Activated CD4-positive, alpha-beta memory T cell treated with anti-CD3 and anti-CD28 coated beads for 36 hours (primary cell): ENCODE measurements around the gene PFDN1. TPM values are rescaled to one million over a fixed set of nuclear protein-coding genes. Genes with fewer than 3 reads are reported as not detected.
A peak's percentile ranks its signal among the peaks of the same experiment; 100 is the strongest.

Experiments
- CTCF ChIA-PET: fragments of 350-600 bp; sonication (Branson Sonifier 250); formaldehyde crosslinking; loops from one replicate; lab custom pipeline; 2021; ENCODE audit warnings: antibody characterized with exemption, inconsistent platforms; lab: Charles Lee
- POLR2A ChIA-PET: fragments of 350-600 bp; sonication (Branson Sonifier 250); formaldehyde crosslinking; loops from one replicate; lab custom pipeline; 2021; ENCODE audit warnings: antibody characterized with exemption; lab: Charles Lee
- DNase-seq: peaks from one replicate; pipeline ENCODE4 v3.0.0-alpha.2; 2020
- H3K27ac Mint-ChIP-seq: one replicate; pipeline ENCODE4 v1.8.0; 2021; ENCODE audit warnings: mixed read lengths
- H3K27me3 Mint-ChIP-seq: one replicate; pipeline ENCODE4 v1.8.0; 2021; ENCODE audit warnings: mixed read lengths
- H3K36me3 Mint-ChIP-seq: one replicate; pipeline ENCODE4 v1.8.0; 2021; ENCODE audit warnings: mixed read lengths
- H3K4me1 Mint-ChIP-seq: one replicate; pipeline ENCODE4 v1.8.0; 2021; ENCODE audit warnings: low read depth, mixed read lengths
- H3K4me3 Mint-ChIP-seq: one replicate; pipeline ENCODE4 v1.8.0; 2021; ENCODE audit warnings: mild to moderate bottlenecking, mixed read lengths
- H3K9me3 Mint-ChIP-seq: one replicate; pipeline ENCODE4 v1.8.0; 2021; ENCODE audit warnings: mixed read lengths
- intact Hi-C: fragments of 100-400 bp; cut with micrococcal nuclease; formaldehyde crosslinking; loops from one replicate; pipeline ENCODE4 v1.15.1; 2023
- total RNA-seq, 2 experiments: library from RNA; stranded (reverse); gene quantifications; one replicate each; pipeline ENCODE4 v1.2.3, GENCODE V29; 2021

Gene PFDN1
- total RNA-seq, 2 experiments from 2014 or later: 50.1 to 54.6 TPM

- Mint-ChIP-seq H3K36me3 (no peaks in the 10 kb centered on the region), H3K27ac (no peak overlapping the region), H3K4me1 (peaks cover 29% of the 10 kb centered on the region), H3K4me3 (no peak overlapping the region), H3K9me3 (no peaks in the 10 kb centered on the region), H3K27me3 (no peaks in the 10 kb centered on the region)
- intact Hi-C loops: loop anchor here (5.0 kb wide), 1 partner anchor 43 kb away; the partner anchor contains the start of gene CYSTM1
- DNase-seq: no peak
- ChIA-PET CTCF (interaction anchor here (1.3 to 1.8 kb wide), 3 partner anchors 19 to 131 kb away, joined by 3 to 6 read pairs (median 5); no protein-coding TSS in a partner anchor), POLR2A (no interaction called here)
Observed at GRCh38 chr5:140220698-140221064, 82.2 kb downstream of the PFDN1 start.

GRCh38 chr5:140220032-140220697 lies 82.7 kb downstream of the PFDN1 start:
- intact Hi-C loops: loop anchor here (5.0 kb wide), 1 partner anchor 43 kb away; the partner anchor contains the start of gene CYSTM1
- POLR2A ChIA-PET: no interaction called here

GRCh38 chr5:140219068-140219991 lies 83.6 kb downstream of the PFDN1 start:
- Mint-ChIP-seq H3K4me3 (no peak overlapping the region), H3K9me3 (no peaks in the 10 kb centered on the region), H3K27ac (no peak overlapping the region), H3K4me1 (peaks cover 29% of the 10 kb centered on the region), H3K36me3 (no peaks in the 10 kb centered on the region), H3K27me3 (no peaks in the 10 kb centered on the region)
- ChIA-PET POLR2A (no interaction called here), CTCF (interaction anchor here (0.6 to 1.3 kb wide), 3 partner anchors 21 to 144 kb away, joined by 3 to 5 read pairs (median 3); no protein-coding TSS in a partner anchor)
- intact Hi-C loops: no loop called here
- no peak for DNase-seq

More at GRCh38 chr5:140220032-140220697, 82.7 kb downstream of the PFDN1 start:
- H3K4me3 Mint-ChIP-seq: no peak overlapping the region
- peaks cover 29% of the 10 kb centered on the region for H3K4me1 Mint-ChIP-seq
- H3K9me3 Mint-ChIP-seq: no peaks in the 10 kb centered on the region
- peak; percentile 40 for DNase-seq
- no peaks in the 10 kb centered on the region for H3K36me3 Mint-ChIP-seq
- no peaks in the 10 kb centered on the region for H3K27me3 Mint-ChIP-seq
- H3K27ac Mint-ChIP-seq: no peak overlapping the region
- CTCF ChIA-PET: interaction anchor here (0.6 to 1.3 kb wide), 3 partner anchors 20 to 143 kb away, joined by 3 to 5 read pairs (median 3); no protein-coding TSS in a partner anchor

DNA sequence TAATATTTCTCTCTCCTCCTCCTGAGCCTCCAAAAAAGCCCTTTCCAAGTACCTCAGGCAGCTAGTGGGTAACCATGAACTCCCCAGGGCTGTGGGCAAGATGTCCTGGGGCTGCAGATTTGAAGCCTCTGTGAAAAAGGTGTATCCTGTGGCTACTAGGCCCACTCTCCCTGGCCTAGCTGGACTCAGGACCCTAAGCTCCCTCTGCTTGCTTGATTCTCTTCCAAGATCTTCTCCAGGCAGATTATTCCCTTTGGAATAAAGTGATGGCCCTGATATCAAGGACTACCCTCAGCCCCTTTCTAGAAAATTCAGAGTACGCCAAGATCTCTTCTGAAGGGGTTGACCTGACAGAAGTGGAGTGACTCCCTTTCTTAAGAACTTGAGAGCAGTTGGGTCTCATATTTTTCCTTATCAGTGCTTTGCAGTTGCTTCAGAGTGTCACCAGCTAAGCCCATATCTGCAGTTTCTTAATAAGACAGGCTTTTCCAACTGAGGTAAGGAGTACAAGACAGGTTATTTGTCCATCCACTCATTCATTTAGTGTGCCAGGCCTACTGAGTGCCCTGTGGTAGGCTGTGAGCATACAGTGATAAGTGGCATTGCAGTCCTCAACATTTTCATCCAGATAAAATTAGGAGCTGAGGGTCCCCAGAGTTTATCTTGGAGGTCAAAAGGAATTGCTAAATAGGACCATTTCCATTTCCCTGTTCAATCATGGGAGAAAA lies 85.4 kb downstream of the PFDN1 start:
- ChIA-PET CTCF (interaction anchor here (0.6 to 1.7 kb wide), 4 partner anchors 22 to 1815 kb away, joined by 4 read pairs; no protein-coding TSS in a partner anchor), POLR2A (interaction anchor here (0.6 kb wide), 1 partner anchor 1742 kb away, joined by 3 read pairs; no protein-coding TSS in a partner anchor)

DNA sequence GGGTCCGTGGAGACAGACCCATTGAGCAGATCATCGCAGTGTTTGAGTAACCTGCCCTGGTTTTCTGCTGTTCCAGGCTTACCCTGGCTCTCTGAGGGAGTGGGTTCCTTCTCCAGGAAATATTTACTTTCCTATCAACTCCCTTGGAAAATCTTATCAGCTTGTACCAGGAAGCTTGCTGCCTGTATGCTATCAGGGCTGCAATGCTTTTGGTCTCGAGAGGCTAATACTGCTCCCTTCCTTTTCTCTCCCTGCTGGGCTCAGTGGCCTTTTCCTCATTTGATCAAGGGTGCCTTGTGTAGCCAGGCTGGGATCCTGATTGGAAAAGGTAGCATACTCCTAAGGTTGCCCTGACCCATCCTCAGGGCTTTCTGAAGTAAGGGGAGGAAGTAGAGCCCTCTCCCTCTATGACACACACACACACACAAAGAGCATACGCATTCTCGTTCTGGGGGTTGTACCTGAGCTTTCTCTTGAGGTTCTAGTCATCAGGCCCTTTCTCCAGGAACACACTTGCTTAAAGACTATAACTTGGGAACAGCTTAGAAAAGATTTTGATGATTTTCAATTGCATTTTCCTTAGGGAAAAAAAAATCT lies 86.3 kb downstream of the PFDN1 start:
- DNase-seq: no peak
- intact Hi-C loops: no loop called here
- H3K4me1 Mint-ChIP-seq: peaks cover 20% of the 10 kb centered on the region
- H3K36me3 Mint-ChIP-seq: no peaks in the 10 kb centered on the region
- no peak overlapping the region for H3K27ac Mint-ChIP-seq
- H3K9me3 Mint-ChIP-seq: no peaks in the 10 kb centered on the region
- CTCF ChIA-PET: interaction anchor here (1.0 to 1.7 kb wide), 4 partner anchors 23 to 135 kb away, joined by 3 to 4 read pairs (median 4); no protein-coding TSS in a partner anchor
- no peaks in the 10 kb centered on the region for H3K27me3 Mint-ChIP-seq
- no peak overlapping the region for H3K4me3 Mint-ChIP-seq
- POLR2A ChIA-PET: interaction anchor here (0.6 kb wide), 1 partner anchor 1741 kb away, joined by 3 read pairs; no protein-coding TSS in a partner anchor

More for the DNA sequence above, 85.4 kb downstream of the PFDN1 start:
- H3K4me1 Mint-ChIP-seq: peaks cover 29% of the 10 kb centered on the region
- no peaks in the 10 kb centered on the region for H3K9me3 Mint-ChIP-seq
- H3K27me3 Mint-ChIP-seq: no peaks in the 10 kb centered on the region
- no peaks in the 10 kb centered on the region for H3K36me3 Mint-ChIP-seq
- intact Hi-C loops: no loop called here
- no peak overlapping the region for H3K27ac Mint-ChIP-seq
- no peak overlapping the region for H3K4me3 Mint-ChIP-seq
- DNase-seq: no peak

GRCh38 chr5:140215276-140215675 lies 87.6 kb downstream of the PFDN1 start:
- H3K4me1 Mint-ChIP-seq: peaks cover 7% of the 10 kb centered on the region
- intact Hi-C loops: no loop called here
- ChIA-PET POLR2A (interaction anchor here (0.6 kb wide), 1 partner anchor 263 kb away, joined by 3 read pairs; no protein-coding TSS in a partner anchor), CTCF (interaction anchor here (1.1 kb wide), 2 partner anchors 27 to 29 kb away, joined by 3 read pairs; no protein-coding TSS in a partner anchor)
- no peaks in the 10 kb centered on the region for H3K36me3 Mint-ChIP-seq
- DNase-seq: no peak
- H3K27me3 Mint-ChIP-seq: no peaks in the 10 kb centered on the region
- H3K4me3 Mint-ChIP-seq: no peak overlapping the region
- H3K9me3 Mint-ChIP-seq: no peaks in the 10 kb centered on the region
- no peak overlapping the region for H3K27ac Mint-ChIP-seq

DNA sequence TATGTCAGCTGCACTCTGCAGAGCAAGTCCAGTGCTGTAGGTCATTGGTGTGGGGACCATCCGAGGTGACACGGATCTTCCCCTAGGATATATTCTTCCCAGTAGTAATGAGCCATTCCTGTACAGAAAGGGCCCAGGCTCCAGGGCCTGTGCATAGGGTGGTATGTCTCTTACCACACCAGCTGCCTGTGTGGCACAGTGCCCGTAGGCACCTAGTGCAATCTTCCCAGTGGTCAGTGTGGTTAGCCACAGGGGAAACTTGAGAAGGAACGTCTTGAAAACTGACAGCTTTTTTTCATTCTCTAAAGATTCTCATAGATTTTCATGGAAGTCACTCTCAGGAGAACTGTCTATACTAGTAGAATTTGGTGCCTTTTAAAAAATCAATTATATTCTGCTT lies 88.1 kb downstream of the PFDN1 start:
- H3K36me3 Mint-ChIP-seq: no peaks in the 10 kb centered on the region
- H3K4me3 Mint-ChIP-seq: no peak overlapping the region
- H3K27ac Mint-ChIP-seq: no peak overlapping the region
- DNase-seq: no peak
- H3K27me3 Mint-ChIP-seq: no peaks in the 10 kb centered on the region
- intact Hi-C loops: no loop called here
- H3K9me3 Mint-ChIP-seq: no peaks in the 10 kb centered on the region
- H3K4me1 Mint-ChIP-seq: peaks cover 3% of the 10 kb centered on the region
- CTCF ChIA-PET: interaction anchor here (1.1 kb wide), 1 partner anchor 30 kb away, joined by 3 read pairs; no protein-coding TSS in a partner anchor
- POLR2A ChIA-PET: no interaction called here

- H3K36me3 Mint-ChIP-seq: no peaks in the 10 kb centered on the region
- intact Hi-C loops: no loop called here
- H3K9me3 Mint-ChIP-seq: no peaks in the 10 kb centered on the region
- no peak for DNase-seq
- ChIA-PET POLR2A (no interaction called here), CTCF (interaction anchor here (0.6 to 1.6 kb wide), 3 partner anchors 26 to 138 kb away, joined by 3 read pairs; no protein-coding TSS in a partner anchor)
- no peaks in the 10 kb centered on the region for H3K27me3 Mint-ChIP-seq
- H3K4me1 Mint-ChIP-seq: no peaks in the 10 kb centered on the region
- no peak overlapping the region for H3K4me3 Mint-ChIP-seq
- H3K27ac Mint-ChIP-seq: no peak overlapping the region
Observed at GRCh38 chr5:140213370-140213983, 89.4 kb downstream of the PFDN1 start.

DNA sequence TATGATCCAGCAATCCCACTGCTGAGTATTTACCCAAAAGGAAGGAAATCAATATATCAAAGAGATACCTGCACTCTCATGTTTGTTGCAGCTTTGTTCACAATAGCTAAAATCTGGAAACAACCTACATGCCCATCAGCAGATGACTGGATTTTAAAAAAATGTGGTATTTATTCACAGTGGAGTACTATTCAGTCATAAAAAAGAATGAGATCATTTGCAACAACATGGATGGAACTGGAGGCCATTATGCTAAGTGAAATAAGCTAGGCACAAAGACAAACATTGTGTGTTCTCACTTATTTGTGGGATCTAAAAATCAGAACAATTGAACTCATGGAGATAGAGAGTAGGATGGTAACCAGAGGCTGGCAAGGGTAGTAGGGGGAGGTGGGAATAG lies 94.8 kb downstream of the PFDN1 start:
- Mint-ChIP-seq H3K4me3 (no peak overlapping the region), H3K27me3 (peaks cover 2% of the 10 kb centered on the region), H3K27ac (no peak overlapping the region), H3K4me1 (peaks cover 6% of the 10 kb centered on the region), H3K36me3 (peaks cover 2% of the 10 kb centered on the region), H3K9me3 (no peaks in the 10 kb centered on the region)
- ChIA-PET CTCF (no interaction called here), POLR2A (no interaction called here)
- intact Hi-C loops: no loop called here
- no peak for DNase-seq

- no peak for DNase-seq
- H3K4me1 Mint-ChIP-seq: peaks cover 6% of the 10 kb centered on the region
- intact Hi-C loops: no loop called here
- peaks cover 2% of the 10 kb centered on the region for H3K36me3 Mint-ChIP-seq
- H3K4me3 Mint-ChIP-seq: no peak overlapping the region
- H3K27ac Mint-ChIP-seq: no peak overlapping the region
- POLR2A ChIA-PET: no interaction called here
- CTCF ChIA-PET: no interaction called here
- no peaks in the 10 kb centered on the region for H3K9me3 Mint-ChIP-seq
- peaks cover 2% of the 10 kb centered on the region for H3K27me3 Mint-ChIP-seq
Observed at GRCh38 chr5:140207250-140207964, 95.5 kb downstream of the PFDN1 start.
